Calu3 (cell line): ENCODE results near the gene SLC4A4. TPM values are rescaled to one million over a fixed set of nuclear protein-coding genes. Genes with fewer than 3 reads are reported as not detected.

Experiments used
- BruUV-seq: library from RNA; stranded (reverse); fragments of 400-500 nt; replicated peaks from 2 replicates; lab custom pipeline; 2021; lab: Mats Ljungman, UMichigan
- CTCF ChIA-PET: fragments of 300-600 bp; sonication (Branson Sonifier 250); formaldehyde crosslinking; loops from one replicate; lab custom pipeline; 2022; ENCODE audit warnings: antibody characterized with exemption; lab: Charles Lee
- DNase-seq: peaks from one replicate; pipeline ENCODE4 v3.0.0; 2022
- H3K27ac Mint-ChIP-seq: one replicate; pipeline ENCODE4 v1.8.0; 2022; ENCODE audit warnings: mixed read lengths; ENCODE audit not compliant: unreplicated experiment
- H3K27me3 Mint-ChIP-seq: one replicate; pipeline ENCODE4 v1.8.0; 2022; ENCODE audit warnings: mixed read lengths; ENCODE audit not compliant: unreplicated experiment
- H3K36me3 Mint-ChIP-seq: one replicate; pipeline ENCODE4 v1.8.0; 2022; ENCODE audit warnings: mild to moderate bottlenecking, moderate library complexity, mixed read lengths; ENCODE audit not compliant: insufficient read depth, unreplicated experiment
- H3K4me1 Mint-ChIP-seq: one replicate; pipeline ENCODE4 v1.8.0; 2022; ENCODE audit warnings: mild to moderate bottlenecking, low read depth, mixed read lengths; ENCODE audit not compliant: unreplicated experiment
- H3K4me3 Mint-ChIP-seq: one replicate; pipeline ENCODE4 v1.8.0; 2022; ENCODE audit warnings: mild to moderate bottlenecking, low read depth, moderate library complexity, mixed read lengths; ENCODE audit not compliant: unreplicated experiment
- H3K9me3 Mint-ChIP-seq: one replicate; pipeline ENCODE4 v1.8.0; 2022; ENCODE audit warnings: low read depth, mixed read lengths; ENCODE audit not compliant: unreplicated experiment
- intact Hi-C: fragments of 100-400 bp; cut with micrococcal nuclease; formaldehyde crosslinking; loops from one replicate; pipeline ENCODE4 v1.10.0; 2022; ENCODE audit not compliant: unreplicated experiment
- total RNA-seq: library from RNA; stranded (reverse); gene quantifications from 2 replicates; pipeline ENCODE4 v1.2.3, GENCODE V29; 2022
- TF ChIP-seq, protein P1 (sequence below): fragments of 200-600 bp; IDR thresholded peaks from one replicate; pipeline ENCODE4 v1.8.0; 2022; ENCODE audit warnings: antibody characterized with exemption; ENCODE audit not compliant: unreplicated experiment

The SLC4A4 gene
- total RNA-seq, 1 experiment from 2014 or later: 14.6 TPM

DNA sequence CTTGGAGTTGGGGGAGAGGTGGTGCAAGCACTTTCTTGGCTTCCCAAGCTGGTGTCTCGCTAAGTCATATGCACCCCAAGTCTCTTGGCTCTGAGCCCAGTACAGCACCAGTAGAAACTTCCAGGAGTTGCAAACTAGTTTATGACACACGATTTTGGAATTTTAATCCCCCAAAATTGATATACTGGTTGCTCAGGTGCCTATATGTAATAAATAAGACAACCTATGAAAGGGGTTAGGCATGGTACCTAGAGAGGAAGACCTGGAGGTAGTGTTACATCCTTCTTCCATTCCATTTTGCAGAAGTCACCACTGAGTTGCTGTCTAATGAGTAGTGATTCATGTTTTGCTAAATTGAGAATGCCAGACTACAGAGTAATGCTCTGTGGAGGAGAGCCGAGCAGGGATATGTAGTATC is 4.3 kb upstream of the SLC4A4 start:
- DNase-seq: no peak
- no TSS peak for BruUV-seq
- no peaks in the 10 kb centered on the region for H3K36me3 Mint-ChIP-seq
- CTCF ChIA-PET: no interaction called here
- H3K4me1 Mint-ChIP-seq: peaks cover 20% of the 10 kb centered on the region
- no peak overlapping the region for H3K4me3 Mint-ChIP-seq
- peaks cover 2% of the 10 kb centered on the region for H3K9me3 Mint-ChIP-seq
- TF ChIP-seq, protein P1, sequence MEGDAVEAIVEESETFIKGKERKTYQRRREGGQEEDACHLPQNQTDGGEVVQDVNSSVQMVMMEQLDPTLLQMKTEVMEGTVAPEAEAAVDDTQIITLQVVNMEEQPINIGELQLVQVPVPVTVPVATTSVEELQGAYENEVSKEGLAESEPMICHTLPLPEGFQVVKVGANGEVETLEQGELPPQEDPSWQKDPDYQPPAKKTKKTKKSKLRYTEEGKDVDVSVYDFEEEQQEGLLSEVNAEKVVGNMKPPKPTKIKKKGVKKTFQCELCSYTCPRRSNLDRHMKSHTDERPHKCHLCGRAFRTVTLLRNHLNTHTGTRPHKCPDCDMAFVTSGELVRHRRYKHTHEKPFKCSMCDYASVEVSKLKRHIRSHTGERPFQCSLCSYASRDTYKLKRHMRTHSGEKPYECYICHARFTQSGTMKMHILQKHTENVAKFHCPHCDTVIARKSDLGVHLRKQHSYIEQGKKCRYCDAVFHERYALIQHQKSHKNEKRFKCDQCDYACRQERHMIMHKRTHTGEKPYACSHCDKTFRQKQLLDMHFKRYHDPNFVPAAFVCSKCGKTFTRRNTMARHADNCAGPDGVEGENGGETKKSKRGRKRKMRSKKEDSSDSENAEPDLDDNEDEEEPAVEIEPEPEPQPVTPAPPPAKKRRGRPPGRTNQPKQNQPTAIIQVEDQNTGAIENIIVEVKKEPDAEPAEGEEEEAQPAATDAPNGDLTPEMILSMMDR: no peak
- H3K27ac Mint-ChIP-seq: no peak overlapping the region
- intact Hi-C loops: no loop called here
- H3K27me3 Mint-ChIP-seq: no peaks in the 10 kb centered on the region

DNA sequence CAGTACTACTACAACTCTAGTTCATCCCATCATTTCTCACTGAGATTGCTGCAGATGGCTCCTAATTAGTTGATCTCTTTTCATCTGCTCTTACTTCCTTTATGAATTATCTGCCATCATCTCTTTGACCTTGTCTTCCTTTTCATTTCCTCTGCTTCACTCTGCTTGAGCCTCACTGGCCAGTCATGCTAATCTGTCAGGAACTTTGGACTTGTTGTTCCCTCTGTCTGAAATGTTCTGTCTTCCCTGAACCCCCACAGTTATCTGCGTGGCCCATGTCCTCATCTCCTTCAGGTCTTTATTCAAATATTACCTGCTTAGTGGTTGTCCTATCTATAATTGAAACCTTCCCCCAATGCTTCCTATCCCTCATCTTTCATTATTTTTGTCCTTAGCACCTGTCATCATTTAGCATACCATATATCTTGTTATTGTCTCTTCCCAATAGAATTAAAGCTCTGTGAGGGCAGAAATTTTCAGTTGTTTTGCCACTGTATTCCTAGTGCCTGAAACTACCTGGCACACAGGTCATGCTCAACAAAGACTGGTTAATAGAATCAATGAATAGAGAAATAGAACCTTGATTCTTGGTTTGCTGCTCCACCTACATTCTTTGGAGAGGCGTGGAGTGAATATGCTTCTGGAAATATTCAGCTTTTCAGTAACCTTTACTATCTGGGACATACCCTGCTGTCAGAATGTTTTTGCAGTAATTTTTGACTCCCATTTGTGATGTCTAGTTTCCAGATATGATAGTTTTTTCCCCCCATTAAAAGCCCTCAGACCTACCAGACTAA is 5.0 kb downstream of the SLC4A4 start:
- intact Hi-C loops: no loop called here
- Mint-ChIP-seq H3K9me3 (no peaks in the 10 kb centered on the region), H3K27me3 (no peaks in the 10 kb centered on the region), H3K4me3 (no peak overlapping the region), H3K4me1 (peaks cover 18% of the 10 kb centered on the region), H3K36me3 (no peaks in the 10 kb centered on the region), H3K27ac (no peak overlapping the region)
- DNase-seq: no peak
- no TSS peak for BruUV-seq
- CTCF ChIA-PET: no interaction called here
- TF ChIP-seq, protein P1: no peak

DNA sequence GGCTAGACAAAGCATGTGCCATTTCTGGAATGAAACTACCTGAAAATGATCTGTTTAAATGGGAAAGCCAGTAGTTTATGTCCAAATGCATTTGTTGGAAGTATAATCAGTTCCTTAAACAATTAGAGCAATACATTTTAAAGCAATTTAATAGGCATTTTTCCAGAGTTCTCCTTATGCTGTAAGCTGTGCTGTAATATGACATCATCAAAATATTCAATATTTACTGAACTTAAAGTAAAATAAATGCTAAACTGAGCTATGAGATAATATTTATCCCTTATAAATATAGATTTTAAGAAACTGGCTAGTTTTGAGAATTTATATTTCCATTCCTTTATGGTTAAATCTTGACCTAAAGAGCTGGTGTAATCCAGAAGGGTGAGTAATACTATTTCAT is 7.9 kb downstream of the SLC4A4 start:
- CTCF ChIA-PET: interaction anchor here (0.6 kb wide), 1 partner anchor 50 kb away, joined by 4 read pairs; no protein-coding TSS in a partner anchor
- H3K27me3 Mint-ChIP-seq: no peaks in the 10 kb centered on the region
- no peak overlapping the region for H3K27ac Mint-ChIP-seq
- DNase-seq: no peak
- TF ChIP-seq, protein P1: no peak
- H3K9me3 Mint-ChIP-seq: no peaks in the 10 kb centered on the region
- no peak overlapping the region for H3K4me3 Mint-ChIP-seq
- no peaks in the 10 kb centered on the region for H3K36me3 Mint-ChIP-seq
- peaks cover 14% of the 10 kb centered on the region for H3K4me1 Mint-ChIP-seq
- BruUV-seq: no TSS peak
- intact Hi-C loops: no loop called here

DNA sequence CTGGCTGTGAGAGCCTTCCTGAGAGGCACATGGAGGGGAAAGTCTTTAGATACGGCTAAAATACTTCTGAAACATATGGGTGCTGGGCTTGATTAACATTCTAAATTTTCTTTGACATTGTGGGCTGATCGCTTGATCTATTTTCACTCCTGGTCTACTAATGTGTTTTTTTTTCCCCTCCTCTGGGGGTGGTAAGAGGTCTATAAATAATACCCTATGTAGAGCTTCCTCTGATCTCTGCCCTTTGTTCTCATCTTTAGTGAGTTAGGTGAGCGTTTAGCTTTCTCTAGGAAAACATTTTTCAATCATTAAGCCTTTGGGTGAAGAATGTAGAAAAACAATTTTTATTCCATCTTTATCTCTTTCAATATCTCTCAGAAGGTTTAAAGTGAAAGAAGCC is 9.8 kb downstream of the SLC4A4 start:
- DNase-seq: no peak
- no peak overlapping the region for H3K4me3 Mint-ChIP-seq
- BruUV-seq: no TSS peak
- intact Hi-C loops: no loop called here
- no peaks in the 10 kb centered on the region for H3K27me3 Mint-ChIP-seq
- H3K36me3 Mint-ChIP-seq: no peaks in the 10 kb centered on the region
- TF ChIP-seq, protein P1: no peak
- H3K9me3 Mint-ChIP-seq: no peaks in the 10 kb centered on the region
- H3K4me1 Mint-ChIP-seq: peaks cover 11% of the 10 kb centered on the region
- no peak overlapping the region for H3K27ac Mint-ChIP-seq
- CTCF ChIA-PET: no interaction called here
